SK-N-SH (cell line): ENCODE measurements around the gene P4HA3. TPM values are rescaled to one million over a fixed set of nuclear protein-coding genes. Genes with fewer than 3 reads are reported as not detected.

Experiments used
- CTCF ChIA-PET: fragments of 300-600, 350-600 bp; formaldehyde crosslinking; extraction: SDS; loops from one replicate; lab custom pipeline; 2021; lab: Yijun Ruan, JAX
- POLR2A ChIA-PET: fragments of 350-600 bp; sonication (Branson Sonifier 250); formaldehyde crosslinking; extraction: SDS; loops from one replicate; lab custom pipeline; 2020; ENCODE audit warnings: antibody characterized with exemption, inconsistent platforms; lab: Yijun Ruan, JAX
- DNase-seq: peaks from one replicate; pipeline ENCODE4 v3.0.0; 2012
- H2AFZ ChIP-seq: fragments of 200-600 bp; sonication (generic); 2 replicates; pipeline ENCODE4 v1.8.1; 2016; ENCODE audit warnings: antibody characterized with exemption, mild to moderate bottlenecking, low read depth
- H3F3A ChIP-seq: fragments of 200-600 bp; sonication (generic); replicated peaks from 2 replicates; pipeline ENCODE3; 2016; ENCODE audit warnings: antibody characterized with exemption, mild to moderate bottlenecking; ENCODE audit not compliant: insufficient read depth
- H3K27ac ChIP-seq, 2 experiments: fragments of 200-500 bp in 1 of 2; fragments of 200-600 bp in 1 of 2; sonication (Bioruptor generic) in 1 of 2; sonication (generic), shearing (Covaris generic) in 1 of 2; 2 replicates each; pipeline versions ENCODE4 v1.5.1 to v1.6.1; 2014 to 2016; ENCODE audit warnings: low read depth in 2 of 2, inconsistent platforms in 1 of 2, low read length in 1 of 2, mild to moderate bottlenecking in 1 of 2, mixed read lengths in 1 of 2
- H3K27me3 ChIP-seq: fragments of 200-600 bp; sonication (generic), shearing (Covaris generic); 2 replicates; pipeline ENCODE4 v1.6.1; 2016; ENCODE audit warnings: mixed run types; ENCODE audit not compliant: insufficient read depth
- H3K36me3 ChIP-seq, 2 experiments: fragments of 200-500 bp in 1 of 2; fragments of 200-600 bp in 1 of 2; sonication (Bioruptor generic) in 1 of 2; sonication (generic) in 1 of 2; replicated peaks in 1 of 2; 2 replicates each; pipeline versions ENCODE3 to v1.5.1; 2014 to 2016; ENCODE audit warnings: low read length in 1 of 2, mild to moderate bottlenecking in 1 of 2; ENCODE audit not compliant: insufficient read depth in 2 of 2, control insufficient read depth in 1 of 2
- H3K4me1 ChIP-seq, 2 experiments: fragments of 200-500 bp in 1 of 2; fragments of 200-600 bp in 1 of 2; sonication (Bioruptor generic) in 1 of 2; sonication (generic), shearing (Covaris generic) in 1 of 2; 2 replicates each; pipeline versions ENCODE4 v1.5.1 to v1.6.1; 2014 to 2016; ENCODE audit warnings: low read depth in 1 of 2, low read length in 1 of 2, mixed run types in 1 of 2; ENCODE audit not compliant: insufficient read depth in 2 of 2, control insufficient read depth in 1 of 2
- H3K4me2 ChIP-seq: fragments of 200-600 bp; sonication (generic), shearing (Covaris generic); 2 replicates; pipeline ENCODE4 v1.6.1; 2017; ENCODE audit warnings: mixed run types
- H3K4me3 ChIP-seq, 2 experiments: fragments of 200-500 bp in 1 of 2; fragments of 200-600 bp in 1 of 2; sonication (Bioruptor generic) in 1 of 2; sonication (generic), shearing (Covaris generic) in 1 of 2; 2 replicates each; pipeline versions ENCODE4 v1.5.1 to v1.8.1; 2014 to 2016; ENCODE audit warnings: low read depth in 2 of 2, inconsistent platforms in 1 of 2, low read length in 1 of 2, mild to moderate bottlenecking in 1 of 2, mixed read lengths in 1 of 2, moderate library complexity in 1 of 2
- H3K79me2 ChIP-seq: fragments of 200-600 bp; sonication (generic); 2 replicates; pipeline ENCODE4 v1.8.1; 2017; ENCODE audit warnings: mild to moderate bottlenecking; ENCODE audit not compliant: insufficient read depth
- H3K9ac ChIP-seq: fragments of 200-600 bp; sonication (generic); 2 replicates; pipeline ENCODE4 v1.6.1; 2017; ENCODE audit warnings: mixed run types
- H3K9me2 ChIP-seq: fragments of 200-600 bp; sonication (generic); 2 replicates; pipeline ENCODE4 v1.6.1; 2017; ENCODE audit warnings: mixed run types
- H3K9me3 ChIP-seq: fragments of 200-600 bp; sonication (generic); 2 replicates; pipeline ENCODE4 v1.6.1; 2017; ENCODE audit warnings: mixed run types, mild to moderate bottlenecking, moderate library complexity
- H4K20me1 ChIP-seq: fragments of 200-600 bp; sonication (generic); 2 replicates; pipeline ENCODE4 v1.6.1; 2017; ENCODE audit warnings: mild to moderate bottlenecking, mixed run types; ENCODE audit not compliant: insufficient read depth
- ELF1 ChIP-seq: IDR thresholded peaks from 2 replicates; pipeline ENCODE4 v1.4.0; 2012
- EP300 ChIP-seq, 2 experiments: IDR thresholded peaks; 2 replicates each; pipeline versions ENCODE4 v1.4.0 to v1.6.1; 2012; ENCODE audit warnings: borderline replicate concordance in 1 of 2, low read depth in 1 of 2, low read length in 1 of 2
- FOSL2 ChIP-seq: IDR thresholded peaks from 2 replicates; pipeline ENCODE4 v1.4.0; 2012; ENCODE audit warnings: low read depth, mild to moderate bottlenecking, moderate library complexity, borderline replicate concordance
- IRF3 ChIP-seq: fragments of 150-350 bp; IDR thresholded peaks from 2 replicates; pipeline ENCODE4 v1.6.1; 2016; ENCODE audit warnings: mild to moderate bottlenecking, low read depth, low read length
- JUND ChIP-seq: IDR thresholded peaks from 2 replicates; pipeline ENCODE4 v1.4.0; 2012
- NFIC ChIP-seq: IDR thresholded peaks from 2 replicates; pipeline ENCODE4 v1.4.0; 2012; ENCODE audit warnings: borderline replicate concordance
- NRF1 ChIP-seq: IDR thresholded peaks from 2 replicates; pipeline ENCODE4 v1.6.1; 2012; ENCODE audit warnings: low read depth, mild to moderate bottlenecking, low read length
- PBX3 ChIP-seq: IDR thresholded peaks from 2 replicates; pipeline ENCODE4; 2012
- RAD21 ChIP-seq: IDR thresholded peaks from 2 replicates; pipeline ENCODE4 v1.6.1; 2012; ENCODE audit warnings: mild to moderate bottlenecking, low read length
- RCOR1 ChIP-seq: fragments of 150-350 bp; IDR thresholded peaks from 2 replicates; pipeline ENCODE4 v1.6.1; 2017; ENCODE audit warnings: antibody characterized with exemption, low read length
- RFX5 ChIP-seq: IDR thresholded peaks from 2 replicates; pipeline ENCODE4 v1.6.1; 2012; ENCODE audit warnings: mild to moderate bottlenecking, improper control_type of control experiment, low read length
- RXRA ChIP-seq: IDR thresholded peaks from 2 replicates; pipeline ENCODE4 v1.4.0; 2012; ENCODE audit warnings: low read depth, mild to moderate bottlenecking, borderline replicate concordance
- TAF1 ChIP-seq: IDR thresholded peaks from 2 replicates; pipeline ENCODE4 v1.6.1; 2012; ENCODE audit warnings: low read depth, mild to moderate bottlenecking, low read length, moderate library complexity, borderline replicate concordance
- TEAD4 ChIP-seq: IDR thresholded peaks from 2 replicates; pipeline ENCODE4 v1.4.0; 2012; ENCODE audit warnings: mild to moderate bottlenecking, borderline replicate concordance; ENCODE audit not compliant: insufficient read depth
- USF1 ChIP-seq: IDR thresholded peaks from 2 replicates; pipeline ENCODE4 v1.4.0; 2012; ENCODE audit warnings: low read depth, borderline replicate concordance
- YY1 ChIP-seq: IDR thresholded peaks from 2 replicates; pipeline ENCODE4 v1.4.0; 2012; ENCODE audit warnings: low read depth, mild to moderate bottlenecking
- WGBS: methylation state at CpG from one replicate; pipeline ENCODE4 v1.1.6; 2017; ENCODE audit warnings: low lambda C conversion rate; 5-methylcytosine and 5-hydroxymethylcytosine counted together
- polyA plus RNA-seq, 3 experiments: library from polyadenylated mRNA; depleted of rRNA; stranded (reverse); fragments of >200 nt; gene quantifications; 2 replicates each; pipeline ENCODE4 v1.2.3, GENCODE V29; 2012

Gene P4HA3
- polyA plus RNA-seq, 1 of the 3 experiments (the other 2 are of a cell fraction) = 8.4 TPM

GRCh38 chr11:74320538-74320937 is 9.1 kb upstream of the P4HA3 start:
- WGBS = 29% methylated on average over 2 of the region's 2 CpGs
- Histone ChIP-seq H3K9ac (no peak overlapping the region), H3K79me2 (no peaks in the 10 kb centered on the region), H4K20me1 (no peaks in the 10 kb centered on the region), H3K9me2 (no peaks in the 10 kb centered on the region), H3K4me2 (no peak overlapping the region), H3K27ac (peak overlapping the region in 1 of 2 experiments; percentile 99; a peak in 2 of 4 replicates), H3F3A (peaks cover 67% of the 10 kb centered on the region), H3K9me3 (peaks cover 13% of the 10 kb centered on the region), H3K4me1 (peaks cover 2 to 24% of the 10 kb centered on the region in 2 experiments; a peak in 3 of 4 replicates), H3K27me3 (no peaks in the 10 kb centered on the region), H3K36me3 (no peaks in the 10 kb centered on the region), H2AFZ (no peak overlapping the region), H3K4me3 (no peak overlapping the region)
- ChIA-PET POLR2A (no interaction called here), CTCF (interaction anchor here (1.5 to 3.4 kb wide), 2 partner anchors 34 to 65 kb away, joined by 4 to 18 read pairs; no protein-coding TSS in a partner anchor)
- TF ChIP-seq TEAD4 (no peak), PBX3 (no peak), NRF1 (no peak), RXRA (no peak), RAD21 (no peak), JUND (no peak), IRF3 (no peak), ELF1 (no peak), EP300 (IDR thresholded peaks at IDR 0.05; ENCODE audit: borderline replicate concordance in 1 of 2, low read depth in 1 of 2, low read length in 1 of 2) (no peak), TAF1 (no peak), USF1 (no peak), NFIC (no peak), YY1 (no peak), RCOR1 (no peak), RFX5 (no peak), FOSL2 (no peak)
- DNase-seq = no peak
